NCI-H2107 treated with DMSO at 0.1 percent for 48 hours (cell line): ENCODE data around the gene APOOL.
"Not testable (repeated sequence)": the region's sequence is repeated elsewhere in the genome, so short reads cannot be mapped to it uniquely, and the experiment has no call there.

Experiments used
- DNase-seq: peaks from one replicate; lab custom pipeline; 2025; ENCODE audit not compliant: unreplicated experiment; lab: John Stamatoyannopoulos, UW

The APOOL gene, protein sequence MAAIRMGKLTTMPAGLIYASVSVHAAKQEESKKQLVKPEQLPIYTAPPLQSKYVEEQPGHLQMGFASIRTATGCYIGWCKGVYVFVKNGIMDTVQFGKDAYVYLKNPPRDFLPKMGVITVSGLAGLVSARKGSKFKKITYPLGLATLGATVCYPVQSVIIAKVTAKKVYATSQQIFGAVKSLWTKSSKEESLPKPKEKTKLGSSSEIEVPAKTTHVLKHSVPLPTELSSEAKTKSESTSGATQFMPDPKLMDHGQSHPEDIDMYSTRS

DNA sequence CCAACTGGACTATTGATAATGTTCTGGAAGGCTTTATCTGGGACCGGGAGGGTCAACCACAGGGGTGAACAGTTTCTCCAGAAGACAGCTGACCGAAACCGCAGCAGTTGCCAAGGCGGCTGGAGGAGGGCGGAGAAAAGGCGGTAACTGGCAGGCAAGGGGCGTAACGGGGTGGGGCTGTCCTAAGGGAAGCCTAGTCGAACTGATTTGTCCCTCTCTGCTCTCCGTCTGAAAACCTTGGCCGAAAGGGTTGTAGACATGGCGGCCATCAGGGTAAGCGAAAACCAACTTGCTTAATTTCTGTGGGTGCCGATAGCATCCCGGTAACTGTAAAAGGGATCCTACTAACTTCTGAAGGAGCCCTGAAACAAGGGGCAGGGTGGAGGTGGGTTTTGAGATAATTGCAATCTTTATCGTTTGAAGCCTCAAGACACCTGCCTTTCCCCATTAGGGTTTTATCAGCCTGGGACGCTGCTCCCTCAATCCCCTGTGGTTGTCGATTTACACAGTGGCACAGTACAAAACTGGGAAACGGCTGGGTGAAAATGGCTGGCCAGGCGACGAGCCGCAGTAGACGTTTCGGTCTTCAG, at the start of gene APOOL:
Gene APOOL (plus strand): TSS at position 223 of the 590 bp plus-strand sequence. CDS start 36 bp downstream, at position 259.
- DNase-seq, result peak; percentile 86

DNA sequence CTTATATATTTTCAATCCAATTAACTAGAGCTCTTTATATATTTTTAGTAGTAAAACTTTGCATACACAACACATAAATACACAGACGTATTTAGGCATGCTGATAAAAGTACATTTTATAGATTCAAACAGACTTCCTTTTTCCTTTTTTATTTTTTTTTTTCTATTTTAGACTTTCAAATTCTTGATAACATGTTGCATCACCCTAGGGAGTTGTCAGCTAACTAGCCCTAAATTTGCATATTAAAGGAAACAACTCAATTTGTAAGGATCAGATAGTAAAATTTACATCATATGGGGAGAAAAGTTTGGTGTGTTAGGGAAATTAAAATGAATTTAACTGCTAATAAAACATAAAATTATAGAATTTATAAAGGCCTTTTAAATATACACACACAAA, 47.4 kb upstream of the APOOL start:
- DNase-seq, result no peak

DNA sequence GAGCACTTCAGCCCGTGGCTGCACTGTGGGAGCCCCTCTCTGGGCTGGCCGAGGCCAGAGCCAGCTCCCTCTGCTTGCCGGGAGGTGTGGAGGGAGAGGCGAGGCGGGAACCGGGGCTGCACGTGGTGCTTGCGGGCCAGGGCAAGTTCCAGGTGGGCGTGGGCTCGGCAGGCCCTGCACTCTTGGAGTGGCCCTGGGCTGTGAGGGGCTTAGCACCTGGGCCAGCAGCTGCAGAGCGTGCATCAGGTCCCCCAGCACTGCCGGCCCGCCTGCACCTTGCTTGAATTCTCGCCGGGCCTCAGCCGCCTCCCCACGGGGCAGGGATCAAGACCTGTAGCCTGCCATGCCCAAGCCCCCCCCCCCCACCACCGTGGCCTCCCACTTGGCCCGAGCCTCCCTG, 28.9 kb upstream of the APOOL start:
- DNase-seq, result no peak

DNA sequence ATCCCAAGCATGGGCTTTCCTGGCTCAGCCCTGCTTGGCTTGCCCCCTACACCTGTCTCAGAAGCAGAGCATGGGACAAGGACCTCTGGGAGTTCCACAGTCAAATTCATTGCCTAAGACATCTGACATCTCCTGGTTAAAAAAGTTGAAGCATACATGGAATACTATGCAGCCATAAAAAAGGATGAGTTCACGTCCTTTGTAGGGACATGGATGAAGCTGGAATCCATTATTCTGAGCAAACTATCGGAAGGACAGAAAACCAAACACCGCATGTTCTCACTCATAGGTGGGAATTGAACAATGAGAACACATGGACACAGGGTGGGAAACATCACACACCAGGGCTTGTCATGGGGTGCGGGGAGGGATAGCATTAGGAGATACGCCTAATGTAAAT, 11.9 kb upstream of the APOOL start:
- not testable (repeated sequence) for DNase-seq

DNA sequence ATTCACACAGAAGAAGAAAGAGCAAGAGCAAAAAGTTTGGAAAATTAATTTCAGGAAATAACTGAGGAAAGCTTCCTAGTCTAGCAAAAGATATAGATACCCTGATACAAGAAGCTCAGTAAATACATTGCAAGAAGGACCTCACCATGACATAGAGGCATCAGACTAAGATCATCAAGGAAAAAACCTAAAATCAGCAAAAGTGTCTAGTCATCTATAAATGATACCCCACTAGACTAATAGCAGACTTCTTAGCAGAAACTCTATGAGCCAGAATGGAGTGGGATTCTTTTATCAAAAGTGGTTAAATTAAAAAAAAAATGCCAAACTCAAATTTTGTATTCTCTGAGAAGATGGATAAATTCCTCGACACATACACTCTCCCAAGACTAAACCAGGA, 10.5 kb upstream of the APOOL start:
- DNase-seq, result no peak

DNA sequence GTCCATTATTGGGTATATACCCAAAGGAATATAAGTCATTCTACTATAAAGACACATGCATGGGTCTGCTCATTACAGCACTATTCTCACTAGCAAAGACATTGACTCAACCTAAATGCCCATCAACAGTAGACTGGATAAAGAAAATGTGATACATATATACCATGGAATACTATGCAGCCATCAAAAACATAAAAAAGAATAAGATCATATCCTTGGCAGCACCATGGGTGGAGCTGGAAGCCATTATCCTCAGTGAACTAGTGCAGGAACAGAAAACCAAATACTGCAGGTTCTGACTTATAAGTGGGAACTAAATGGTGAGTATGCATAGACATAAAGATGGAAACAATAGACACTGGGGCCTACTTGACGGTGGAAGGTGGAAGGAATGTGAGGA, 2.3 kb upstream of the APOOL start:
- DNase-seq, result no peak

DNA sequence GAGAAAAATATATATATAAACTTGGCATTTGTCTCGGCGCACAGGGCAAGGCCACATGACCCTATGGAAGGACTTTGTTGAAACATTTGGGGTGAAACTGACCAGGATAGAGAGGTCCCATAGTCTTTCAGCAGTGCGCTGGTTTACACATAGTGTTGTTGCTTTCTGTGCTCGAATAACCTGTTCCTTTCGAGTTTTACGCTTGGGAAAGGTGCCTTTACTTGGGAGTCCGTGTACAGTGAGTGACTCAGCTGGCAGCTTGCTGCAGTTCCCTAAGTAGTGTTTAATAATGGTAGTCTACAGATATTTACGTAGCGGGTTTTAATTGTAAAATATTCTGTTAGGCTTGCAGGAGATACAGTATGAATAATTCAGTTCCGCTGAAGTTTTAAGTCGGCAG, 578 bp downstream of the APOOL start:
- no peak for DNase-seq

DNA sequence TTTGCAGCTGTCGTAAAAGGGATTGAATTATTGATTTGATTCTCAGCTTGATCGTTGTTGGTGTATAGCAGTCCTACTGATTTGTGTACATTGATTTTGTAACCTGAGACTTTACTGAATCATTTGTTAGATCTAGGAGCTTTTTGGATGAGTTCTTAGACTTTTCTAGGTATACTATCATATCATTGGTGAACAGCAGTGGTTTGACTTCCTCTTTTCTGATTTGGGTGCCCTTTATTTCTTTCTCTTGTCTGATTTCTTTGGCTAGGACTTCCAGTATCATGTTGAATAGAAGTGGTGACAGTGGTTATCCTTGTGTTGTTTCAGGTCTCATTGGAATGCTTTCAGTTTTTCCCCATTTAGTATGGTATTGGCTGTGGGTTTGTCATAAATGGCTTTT, 8.4 kb downstream of the APOOL start:
- DNase-seq, result no peak

DNA sequence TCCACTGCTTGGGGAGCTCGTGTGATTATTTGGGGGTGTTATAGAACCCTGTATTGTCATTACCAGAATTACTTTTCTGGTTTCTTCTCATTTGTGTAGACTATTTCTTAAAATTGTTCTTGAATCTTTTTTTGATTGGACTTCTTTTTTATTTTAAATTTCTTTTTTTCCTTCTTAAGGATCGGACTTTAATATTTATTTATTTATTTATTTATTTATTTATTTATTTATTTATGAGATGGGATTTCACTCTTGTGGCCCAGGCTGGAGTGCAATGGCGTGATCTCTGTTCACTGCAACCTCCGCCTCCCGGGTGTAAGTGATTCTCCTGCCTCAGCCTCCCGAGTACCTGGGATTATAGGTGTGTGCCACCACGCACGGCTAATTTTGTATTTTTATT, 11.7 kb downstream of the APOOL start:
- not testable (repeated sequence) for DNase-seq

DNA sequence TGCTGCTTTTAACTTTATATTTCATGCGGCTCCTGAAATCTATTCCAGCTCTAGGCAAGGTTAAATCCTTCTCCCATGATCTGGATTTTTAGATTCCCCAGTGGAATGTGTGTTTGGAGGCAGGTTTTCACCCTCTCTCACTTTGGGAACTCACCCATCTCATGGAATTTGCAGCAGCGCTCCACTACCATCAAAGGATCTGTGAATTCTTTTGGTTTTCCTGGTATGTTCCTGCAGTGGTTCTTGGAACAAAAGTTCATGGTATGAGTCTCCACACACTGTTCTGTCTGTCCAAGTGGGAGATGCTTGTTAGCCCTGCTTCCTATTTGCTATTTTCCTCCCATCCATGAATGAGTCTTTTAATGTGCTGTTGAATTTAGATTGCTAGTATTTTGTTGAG, 14.0 kb downstream of the APOOL start:
- no peak for DNase-seq

DNA sequence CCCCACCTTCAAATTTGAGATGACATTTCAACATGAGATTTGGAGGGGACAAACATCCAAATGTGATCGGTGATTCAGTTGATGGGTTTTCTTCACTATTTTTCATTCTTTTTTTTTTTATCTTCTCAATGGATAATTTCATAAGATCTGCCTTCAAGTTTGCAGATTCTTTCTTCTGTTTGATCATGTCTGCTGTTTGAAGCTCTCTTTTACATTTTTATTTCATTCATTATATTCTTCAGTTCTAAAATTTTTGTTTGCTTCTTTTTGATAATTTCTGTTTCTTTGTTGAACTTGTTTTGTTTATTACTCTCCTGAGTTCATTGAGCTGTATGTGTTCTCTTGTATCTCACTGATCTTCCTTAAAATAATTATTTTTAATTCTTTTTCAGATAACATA, 14.8 kb downstream of the APOOL start:
- DNase-seq, result no peak

DNA sequence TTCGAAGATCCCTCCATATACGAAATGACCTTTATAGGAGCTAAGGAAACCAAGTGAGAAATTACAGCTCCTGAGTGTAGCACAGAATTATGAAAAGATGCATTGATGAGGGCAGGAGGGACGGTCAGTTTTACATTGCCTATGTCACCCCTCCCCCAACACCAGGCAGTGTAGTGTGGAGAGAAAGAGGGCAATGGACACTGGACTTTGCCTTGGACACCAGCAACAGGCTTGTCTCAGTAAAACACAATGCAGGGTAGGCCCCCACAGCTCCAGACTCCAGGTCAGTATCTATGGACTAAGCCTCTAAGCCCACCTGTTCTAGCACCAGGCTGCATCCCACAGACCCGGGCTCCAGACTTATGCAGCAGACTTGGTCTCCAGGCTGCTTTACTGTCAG, 16.5 kb downstream of the APOOL start:
- no peak for DNase-seq

DNA sequence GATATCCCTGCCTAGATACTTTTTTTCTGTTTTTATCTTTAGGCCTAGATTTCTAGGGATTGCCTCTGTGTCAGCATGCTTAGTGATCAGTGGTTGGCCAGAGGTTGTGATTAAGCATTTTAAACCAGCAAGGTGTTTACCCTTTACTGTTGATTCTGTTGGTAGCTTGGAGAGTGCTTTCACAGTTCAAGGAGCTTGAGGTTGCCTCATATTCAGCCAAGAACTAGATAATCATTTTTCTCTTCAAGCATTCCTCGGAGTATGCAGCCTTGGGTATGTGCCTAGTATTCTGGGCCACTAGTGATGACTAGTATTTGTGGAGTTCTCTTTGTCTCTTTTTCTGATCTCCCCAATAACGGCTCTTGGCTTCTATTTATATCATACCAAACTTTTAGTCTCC, 20.4 kb downstream of the APOOL start:
- no peak for DNase-seq

DNA sequence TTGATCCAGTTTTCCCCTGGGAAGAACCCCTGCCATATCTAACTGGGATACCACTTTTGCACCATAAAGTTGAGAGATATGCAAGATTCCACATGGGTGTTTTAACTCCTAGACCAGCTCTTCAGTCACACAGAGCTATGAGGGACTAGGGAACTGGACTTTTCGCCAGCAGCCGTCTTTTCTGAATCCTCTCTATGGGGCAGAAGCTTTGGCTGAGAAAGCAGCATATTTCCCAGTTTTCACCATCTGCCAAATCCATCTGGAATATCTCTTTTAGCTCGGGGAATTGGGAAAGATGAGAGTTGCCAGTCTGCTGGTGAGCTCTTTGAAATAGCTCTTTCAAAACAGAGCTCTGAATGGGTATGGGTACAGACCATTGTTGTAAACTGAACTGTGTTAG, 20.9 kb downstream of the APOOL start:
- DNase-seq, result no peak

DNA sequence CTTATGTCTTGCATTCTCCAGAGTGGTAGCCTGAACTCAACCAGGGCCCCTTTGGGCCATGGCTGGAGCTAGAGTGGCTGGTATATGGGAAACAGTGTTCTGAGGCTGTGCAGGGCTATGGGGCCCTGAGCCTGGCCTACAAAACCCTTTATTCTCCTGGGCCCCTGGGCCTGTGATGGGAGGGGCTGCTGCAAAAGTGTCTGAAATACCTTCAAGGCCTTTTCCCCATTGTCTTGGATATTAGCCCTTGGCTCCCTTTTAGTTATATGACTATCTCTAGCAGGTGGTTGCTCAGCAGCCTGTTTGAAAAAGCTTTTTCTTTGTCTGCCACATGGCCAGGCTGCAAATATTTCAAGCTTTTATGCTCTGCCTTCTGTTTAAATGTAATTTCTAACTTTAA, 22.5 kb downstream of the APOOL start:
- no peak for DNase-seq

DNA sequence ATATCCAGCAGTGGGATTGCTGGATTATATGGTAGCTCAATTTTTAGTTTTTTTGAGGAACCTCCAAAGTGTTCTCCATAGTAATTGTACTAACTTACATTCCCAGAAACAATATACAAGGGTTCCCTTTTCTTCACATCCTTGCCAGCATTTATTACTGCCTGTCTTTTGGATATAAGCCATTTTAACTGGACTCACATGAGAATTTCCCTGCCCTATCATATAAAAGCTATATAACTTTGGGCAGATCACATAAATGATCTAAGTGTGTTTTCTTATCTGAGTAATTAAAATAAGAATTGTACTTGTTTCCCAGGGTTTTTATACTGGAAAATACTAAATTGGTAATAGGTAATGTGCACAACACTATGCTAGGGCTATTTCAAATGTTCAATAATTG, 25.4 kb downstream of the APOOL start:
- DNase-seq, result no peak

DNA sequence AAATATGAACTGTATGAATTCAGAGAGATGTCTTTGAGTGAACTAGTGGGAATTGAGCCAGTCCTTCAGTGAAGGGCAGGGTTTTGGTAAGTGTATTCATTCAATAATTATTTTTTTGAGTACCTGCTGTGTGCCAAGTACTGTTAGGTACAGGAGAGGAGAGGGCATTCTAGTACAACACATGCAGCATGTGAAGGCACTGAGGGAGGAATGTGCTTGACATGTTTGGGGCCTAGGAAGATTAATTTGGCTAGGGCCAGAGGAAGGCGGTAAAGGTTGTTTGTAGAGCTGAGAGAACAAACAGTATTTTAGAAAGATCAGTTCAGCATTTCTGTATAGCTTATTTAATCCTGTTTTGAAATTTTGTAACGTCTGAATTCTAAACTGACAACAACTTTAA, 27.8 kb downstream of the APOOL start:
- DNase-seq, result no peak

DNA sequence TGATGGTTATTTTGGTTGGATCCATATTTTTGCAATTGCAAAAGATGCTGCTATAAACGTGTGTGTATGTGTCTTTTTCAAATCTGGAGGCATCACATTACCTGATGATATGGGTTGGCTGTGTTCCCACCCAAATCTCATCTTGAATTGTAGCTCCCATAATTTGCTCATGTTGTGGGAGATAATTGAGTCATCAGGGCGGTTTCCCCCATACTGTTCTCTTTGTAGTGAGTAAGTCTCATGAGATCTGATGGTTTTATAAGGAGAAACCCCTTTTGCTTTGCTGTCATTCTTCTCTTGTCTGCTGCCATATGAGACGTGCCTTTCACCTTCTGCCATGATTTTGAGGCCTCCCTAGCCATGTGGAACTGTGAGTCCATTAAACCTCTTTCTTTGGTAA, 33.4 kb downstream of the APOOL start:
- DNase-seq, result no peak

DNA sequence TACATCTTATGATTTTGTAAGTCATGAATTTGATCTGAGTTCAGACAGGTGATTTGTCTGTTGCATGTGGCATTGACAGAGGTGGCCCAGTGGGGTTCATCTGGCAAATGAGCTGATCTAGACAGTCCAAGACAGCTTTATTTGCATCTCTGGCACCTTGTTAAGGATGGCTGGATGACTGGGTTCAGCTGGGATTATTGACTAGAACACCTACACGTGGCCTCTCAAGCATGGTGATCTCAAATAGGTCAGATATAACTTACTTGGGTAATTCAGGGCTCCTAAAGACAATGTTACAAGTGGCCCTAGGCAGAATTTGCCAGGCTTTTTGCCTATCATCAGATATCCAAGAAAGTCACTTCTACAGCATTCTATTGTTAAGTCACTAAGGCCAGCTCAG, 48.0 kb downstream of the APOOL start:
- DNase-seq, result no peak

DNA sequence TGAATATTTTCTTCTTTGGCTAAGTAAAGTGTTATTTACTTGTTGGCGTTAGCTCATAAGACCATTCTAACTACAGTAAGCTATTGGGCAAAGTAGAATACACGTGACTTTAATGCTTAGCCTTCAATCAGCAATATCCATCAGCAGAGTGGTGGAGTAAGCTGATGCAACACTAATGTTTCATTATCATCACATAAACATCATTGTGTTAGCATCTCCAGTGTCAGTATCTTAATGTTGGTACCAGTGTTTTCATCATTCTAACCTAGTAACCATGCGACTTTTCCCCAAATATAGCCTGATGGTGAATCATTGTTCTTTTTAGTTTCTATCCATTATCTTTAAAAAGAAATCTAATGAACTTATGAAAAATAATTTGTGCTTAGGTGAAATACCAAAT, 48.5 kb downstream of the APOOL start:
- no peak for DNase-seq

DNA sequence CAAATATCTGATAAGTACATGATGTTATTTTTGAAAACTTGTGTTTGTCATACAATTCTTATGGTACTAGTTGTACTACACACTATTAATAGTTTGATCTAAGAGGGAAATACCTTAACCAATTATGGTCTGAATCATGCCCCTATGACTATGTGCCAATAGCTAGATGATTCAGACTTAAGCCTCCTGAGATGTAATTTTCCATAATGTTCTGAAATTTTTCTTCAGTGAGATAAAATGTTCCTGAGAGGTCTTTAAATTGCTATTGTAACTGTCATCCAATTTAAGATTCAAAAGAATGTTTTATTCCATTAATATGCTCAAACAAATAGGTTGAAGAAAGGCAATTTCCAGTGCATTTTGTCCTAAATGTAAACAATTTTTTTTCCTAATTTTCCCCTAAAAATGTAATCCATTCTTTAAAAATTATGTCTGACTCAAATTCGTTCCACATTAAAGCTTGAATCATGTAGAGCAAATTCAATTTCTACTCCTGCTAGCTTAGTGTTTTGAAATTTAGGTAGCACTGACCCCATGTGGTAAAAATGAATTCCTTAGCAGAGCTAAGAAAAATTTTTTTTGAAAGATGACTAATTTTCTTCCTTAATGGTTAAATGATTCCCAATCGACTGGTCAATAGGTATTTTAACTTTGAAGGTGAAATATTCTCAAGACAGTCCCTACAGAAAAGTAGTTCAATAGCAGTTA, 49.1 kb downstream of the APOOL start:
- DNase-seq, result no peak

DNA sequence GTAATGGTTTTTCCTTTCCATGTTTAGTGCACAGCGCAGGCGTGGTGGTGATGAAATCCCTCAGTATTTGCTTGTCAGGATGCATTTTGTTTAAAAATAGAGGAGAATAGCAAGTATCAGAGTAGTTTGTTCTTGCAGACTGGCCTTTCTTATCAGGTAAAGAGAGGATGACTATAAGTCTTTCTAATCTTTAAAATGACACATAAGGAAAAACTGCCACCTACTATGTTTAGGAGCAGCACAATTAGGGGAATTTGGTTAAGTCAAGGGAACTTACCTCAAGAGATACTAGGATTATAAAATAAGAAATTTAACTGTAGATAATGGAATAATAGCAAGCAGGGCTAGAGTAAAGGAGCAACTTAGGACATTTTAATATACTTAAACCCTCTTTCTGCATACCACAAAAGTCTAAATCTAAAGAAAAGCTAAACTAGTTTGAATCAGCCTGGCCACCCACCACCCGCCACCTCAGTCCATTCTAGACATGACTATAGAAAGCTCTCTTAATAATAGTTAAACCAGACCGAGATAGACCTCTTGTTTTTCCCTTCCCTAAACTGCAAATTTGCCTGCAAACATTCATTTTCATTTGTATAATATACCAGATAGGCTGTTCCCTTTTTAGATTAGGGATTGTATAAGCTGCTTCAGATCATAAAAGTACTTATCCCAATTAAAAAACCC, 62.0 kb downstream of the APOOL start:
- DNase-seq, result no peak
